Astrocyte (in vitro differentiated cells and primary cell): ENCODE results near the gene ZNF740. TPM values are rescaled to one million over a fixed set of nuclear protein-coding genes. Genes with fewer than 3 reads are reported as not detected.

Experiments
- DNase-seq: peaks from one replicate; pipeline ENCODE4 v3.0.0-alpha.2; 2010; ENCODE audit warnings: low read depth
- FAIRE-seq: peaks from 2 replicates; lab custom pipeline; 2011; peaks lifted over from hg19 to GRCh38; lab: Jason Lieb, UNC
- H2AFZ ChIP-seq: 2 replicates; pipeline ENCODE4 v1.6.0; 2012; ENCODE audit warnings: low read depth, low read length, inconsistent platforms
- H3K27ac ChIP-seq: 2 replicates; pipeline ENCODE4 v1.5.1; 2011; ENCODE audit warnings: low read depth, low read length, inconsistent platforms
- H3K27me3 ChIP-seq: 2 replicates; pipeline ENCODE4 v1.6.0; 2011; ENCODE audit warnings: low read length, inconsistent platforms; ENCODE audit not compliant: insufficient read depth
- H3K36me3 ChIP-seq: 2 replicates; pipeline ENCODE4 v1.5.1; 2011; ENCODE audit warnings: low read length, inconsistent platforms; ENCODE audit not compliant: insufficient read depth
- H3K4me1 ChIP-seq: 2 replicates; pipeline ENCODE4 v1.5.1; 2011; ENCODE audit warnings: low read length, inconsistent platforms; ENCODE audit not compliant: insufficient read depth
- H3K4me2 ChIP-seq: 2 replicates; pipeline ENCODE4 v1.6.0; 2012; ENCODE audit warnings: low read length, inconsistent platforms
- H3K4me3 ChIP-seq: 2 replicates; pipeline ENCODE4 v1.5.1; 2011; ENCODE audit warnings: low read depth, mild to moderate bottlenecking, low read length, inconsistent platforms; ENCODE audit not compliant: insufficient read depth
- H3K79me2 ChIP-seq: 2 replicates; pipeline ENCODE4 v1.6.0; 2012; ENCODE audit warnings: mild to moderate bottlenecking, low read length, inconsistent platforms; ENCODE audit not compliant: insufficient read depth
- H3K9ac ChIP-seq: 2 replicates; pipeline ENCODE4 v1.6.0; 2012; ENCODE audit warnings: mild to moderate bottlenecking, low read length, inconsistent platforms
- H3K9me3 ChIP-seq: 2 replicates; pipeline ENCODE4 v1.5.1; 2012; ENCODE audit warnings: low read depth, mild to moderate bottlenecking, low read length, inconsistent platforms; ENCODE audit not compliant: insufficient read depth
- H4K20me1 ChIP-seq: 2 replicates; pipeline ENCODE4 v1.6.0; 2012; ENCODE audit warnings: low read length, inconsistent platforms; ENCODE audit not compliant: insufficient read depth
- H3K27ac Mint-ChIP-seq: one replicate; pipeline ENCODE4 v1.8.0; 2021; ENCODE audit warnings: mild to moderate bottlenecking, mixed read lengths; ENCODE audit not compliant: unreplicated experiment
- H3K27me3 Mint-ChIP-seq: one replicate; pipeline ENCODE4 v1.8.0; 2021; ENCODE audit warnings: low read depth, mixed read lengths; ENCODE audit not compliant: unreplicated experiment
- H3K36me3 Mint-ChIP-seq: one replicate; pipeline ENCODE4 v1.8.0; 2021; ENCODE audit warnings: low read depth, mixed read lengths; ENCODE audit not compliant: unreplicated experiment
- H3K4me1 Mint-ChIP-seq: one replicate; pipeline ENCODE4 v1.8.0; 2021; ENCODE audit warnings: low read depth, mixed read lengths; ENCODE audit not compliant: unreplicated experiment
- H3K4me3 Mint-ChIP-seq: one replicate; pipeline ENCODE4 v1.8.0; 2021; ENCODE audit warnings: mild to moderate bottlenecking, moderate library complexity, mixed read lengths; ENCODE audit not compliant: unreplicated experiment
- H3K9me3 Mint-ChIP-seq: one replicate; pipeline ENCODE4 v1.8.0; 2021; ENCODE audit warnings: mild to moderate bottlenecking, mixed read lengths; ENCODE audit not compliant: unreplicated experiment
- CTCF ChIP-seq: IDR thresholded peaks from 2 replicates; pipeline ENCODE4 v1.5.1; 2011; ENCODE audit warnings: low read depth, mild to moderate bottlenecking, inconsistent platforms, low read length, moderate library complexity; ENCODE audit not compliant: insufficient read depth
- EZH2 ChIP-seq: IDR thresholded peaks from 2 replicates; pipeline ENCODE4 v1.6.1; 2012; ENCODE audit warnings: mild to moderate bottlenecking, low read length, inconsistent platforms; ENCODE audit not compliant: insufficient read depth
- total RNA-seq: library from RNA; stranded (reverse); gene quantifications from 2 replicates; pipeline ENCODE4 v1.2.1, GENCODE V29; 2021

ZNF740 gene
- total RNA-seq, 1 donor from 2014 or later = 31.0 TPM

- TF ChIP-seq EZH2 (no peak), CTCF (no peak)
- H3K4me1 Mint-ChIP-seq = no peaks in the 10 kb centered on the region
- no peak overlapping the region for H3K9ac ChIP-seq
- peaks cover 17% of the 10 kb centered on the region for H3K27me3 Mint-ChIP-seq
- no peaks in the 10 kb centered on the region for H3K36me3 ChIP-seq
- no peaks in the 10 kb centered on the region for H4K20me1 ChIP-seq
- H3K4me3 Mint-ChIP-seq = no peak overlapping the region
- no peaks in the 10 kb centered on the region for H3K4me1 ChIP-seq
- H2AFZ ChIP-seq = no peak overlapping the region
- H3K36me3 Mint-ChIP-seq = no peaks in the 10 kb centered on the region
- H3K9me3 Mint-ChIP-seq = peaks cover 11% of the 10 kb centered on the region
- no peak overlapping the region for H3K4me2 ChIP-seq
- H3K27ac Mint-ChIP-seq = no peak overlapping the region
- FAIRE-seq (no peak), DNase-seq (no peak)
- no peak overlapping the region for H3K27ac ChIP-seq
- H3K27me3 ChIP-seq = peaks cover 2% of the 10 kb centered on the region
- H3K79me2 ChIP-seq = no peaks in the 10 kb centered on the region
- peaks cover 5% of the 10 kb centered on the region for H3K9me3 ChIP-seq
- H3K4me3 ChIP-seq = no peak overlapping the region
Measured at GRCh38 chr12:53133722-53134121, 46.8 kb upstream of the ZNF740 start.

- Histone ChIP-seq H3K4me2 (no peak overlapping the region), H3K27ac (no peak overlapping the region), H3K79me2 (no peaks in the 10 kb centered on the region), H3K9me3 (no peaks in the 10 kb centered on the region), H4K20me1 (no peaks in the 10 kb centered on the region), H3K36me3 (no peaks in the 10 kb centered on the region), H3K4me3 (no peak overlapping the region), H3K27me3 (peaks cover 4% of the 10 kb centered on the region), H3K9ac (no peak overlapping the region), H2AFZ (no peak overlapping the region), H3K4me1 (no peaks in the 10 kb centered on the region)
- H3K36me3 Mint-ChIP-seq = no peaks in the 10 kb centered on the region
- peaks cover 3% of the 10 kb centered on the region for H3K27me3 Mint-ChIP-seq
- H3K27ac Mint-ChIP-seq = no peak overlapping the region
- H3K9me3 Mint-ChIP-seq = peaks cover 10% of the 10 kb centered on the region
- FAIRE-seq = no peak
- no peak for DNase-seq
- H3K4me3 Mint-ChIP-seq = no peak overlapping the region
- H3K4me1 Mint-ChIP-seq = no peaks in the 10 kb centered on the region
- TF ChIP-seq CTCF (no peak), EZH2 (no peak)
Measured at GRCh38 chr12:53143355-53143754, 37.2 kb upstream of the ZNF740 start.

- Histone ChIP-seq H4K20me1 (no peaks in the 10 kb centered on the region), H3K4me2 (no peak overlapping the region), H3K4me1 (no peaks in the 10 kb centered on the region), H3K36me3 (no peaks in the 10 kb centered on the region), H3K79me2 (no peaks in the 10 kb centered on the region), H3K9ac (no peak overlapping the region), H3K27me3 (peaks cover 4% of the 10 kb centered on the region), H3K4me3 (no peak overlapping the region), H2AFZ (no peak overlapping the region), H3K9me3 (no peaks in the 10 kb centered on the region), H3K27ac (no peak overlapping the region)
- DNase-seq = no peak
- H3K27ac Mint-ChIP-seq = no peak overlapping the region
- no peak for FAIRE-seq
- H3K36me3 Mint-ChIP-seq = no peaks in the 10 kb centered on the region
- H3K27me3 Mint-ChIP-seq = peaks cover 4% of the 10 kb centered on the region
- no peak for TF ChIP-seq CTCF
- TF ChIP-seq EZH2 = no peak
- no peak overlapping the region for H3K4me3 Mint-ChIP-seq
- H3K4me1 Mint-ChIP-seq = no peaks in the 10 kb centered on the region
- H3K9me3 Mint-ChIP-seq = no peaks in the 10 kb centered on the region
Measured at GRCh38 chr12:53145383-53146260, 34.9 kb upstream of the ZNF740 start.
